Measurements from ENCODE around the gene MYO1G. TPM values are rescaled to one million over a fixed set of nuclear protein-coding genes. Genes with fewer than 3 reads are reported as not detected.

Gene MYO1G
- total RNA-seq, 1 donor from 2014 or later, result not detected

DNA sequence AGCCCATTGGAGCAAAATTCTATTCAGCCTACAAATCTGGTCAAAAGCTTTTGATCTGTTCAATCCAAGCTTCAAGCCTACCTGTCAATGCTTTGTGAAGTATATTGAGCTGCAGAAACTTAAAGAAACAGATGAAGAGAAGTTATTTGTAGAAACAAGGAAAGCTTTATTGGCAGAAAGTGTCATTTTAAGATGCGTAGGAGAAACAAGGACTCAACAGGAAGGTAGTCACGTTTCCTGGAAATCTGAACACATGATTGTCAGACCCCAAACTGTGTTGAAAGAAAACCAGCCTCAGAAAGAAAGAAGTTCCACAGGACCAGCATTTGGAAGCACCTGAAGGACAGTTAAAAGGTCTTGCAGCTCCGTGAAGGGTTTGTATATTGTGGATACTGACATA, 58.7 kb downstream of the MYO1G start:
- H3K27ac ChIP-seq, result no peak overlapping the region
- Mint-ChIP-seq H3K4me1 (no peaks in the 10 kb centered on the region), H3K27me3 (ENCODE audit: insufficient read depth, low read depth) (peaks cover 12% of the 10 kb centered on the region), H3K4me3 (no peak overlapping the region), H3K9me3 (peaks cover 6% of the 10 kb centered on the region), H3K27ac (no peak overlapping the region), H3K36me3 (no peaks in the 10 kb centered on the region)
- no peaks in the 10 kb centered on the region for H3K9me3 ChIP-seq (ENCODE audit: low read depth)
- TF ChIP-seq, protein P1, sequence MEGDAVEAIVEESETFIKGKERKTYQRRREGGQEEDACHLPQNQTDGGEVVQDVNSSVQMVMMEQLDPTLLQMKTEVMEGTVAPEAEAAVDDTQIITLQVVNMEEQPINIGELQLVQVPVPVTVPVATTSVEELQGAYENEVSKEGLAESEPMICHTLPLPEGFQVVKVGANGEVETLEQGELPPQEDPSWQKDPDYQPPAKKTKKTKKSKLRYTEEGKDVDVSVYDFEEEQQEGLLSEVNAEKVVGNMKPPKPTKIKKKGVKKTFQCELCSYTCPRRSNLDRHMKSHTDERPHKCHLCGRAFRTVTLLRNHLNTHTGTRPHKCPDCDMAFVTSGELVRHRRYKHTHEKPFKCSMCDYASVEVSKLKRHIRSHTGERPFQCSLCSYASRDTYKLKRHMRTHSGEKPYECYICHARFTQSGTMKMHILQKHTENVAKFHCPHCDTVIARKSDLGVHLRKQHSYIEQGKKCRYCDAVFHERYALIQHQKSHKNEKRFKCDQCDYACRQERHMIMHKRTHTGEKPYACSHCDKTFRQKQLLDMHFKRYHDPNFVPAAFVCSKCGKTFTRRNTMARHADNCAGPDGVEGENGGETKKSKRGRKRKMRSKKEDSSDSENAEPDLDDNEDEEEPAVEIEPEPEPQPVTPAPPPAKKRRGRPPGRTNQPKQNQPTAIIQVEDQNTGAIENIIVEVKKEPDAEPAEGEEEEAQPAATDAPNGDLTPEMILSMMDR (IDR thresholded peaks at IDR 0.05), result no peak
- no peak for TF ChIP-seq EZH2phosphoT487 (IDR thresholded peaks at IDR 0.05)
- TF ChIP-seq EZH2 (IDR thresholded peaks at IDR 0.05), result no peak
- no peaks in the 10 kb centered on the region for H4K20me1 ChIP-seq (ENCODE audit: low read depth)
- no peak overlapping the region for H3K4me2 ChIP-seq
- H3K36me3 ChIP-seq, result no peaks in the 10 kb centered on the region
- no peaks in the 10 kb centered on the region for H3F3A ChIP-seq (ENCODE audit: low read depth)
- no peak overlapping the region for H2AFZ ChIP-seq (replicated peaks)
- no peaks in the 10 kb centered on the region for H3K27me3 ChIP-seq
- no peaks in the 10 kb centered on the region for H3K79me2 ChIP-seq (ENCODE audit: low read depth)
- H3K9ac ChIP-seq, result no peak overlapping the region
- H3K4me3 ChIP-seq, result no peak overlapping the region
- DNase-seq (ENCODE audit: low spot score), result no peak
- H3K4me1 ChIP-seq, result no peaks in the 10 kb centered on the region

DNA sequence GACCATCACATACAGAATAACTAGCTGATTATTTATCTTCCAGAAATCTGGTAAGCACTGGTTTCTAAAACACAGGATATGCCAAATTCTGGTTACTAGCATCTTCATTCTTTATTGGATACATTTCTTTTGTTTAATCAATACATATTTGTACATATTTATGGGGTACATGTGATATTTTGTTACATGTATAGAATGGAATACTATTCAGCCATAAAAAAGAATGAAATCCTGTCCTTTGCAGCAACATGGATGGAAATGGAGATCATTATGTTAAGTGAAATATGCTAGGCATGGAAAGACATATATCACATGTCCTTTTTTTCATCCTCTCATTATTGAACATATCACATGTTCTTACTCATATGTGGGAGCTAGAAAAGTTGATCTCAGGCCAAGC, 60.8 kb downstream of the MYO1G start:
- Histone ChIP-seq H3K4me2 (no peak overlapping the region), H3K9ac (no peak overlapping the region), H2AFZ (replicated peaks) (no peak overlapping the region), H3K4me3 (no peak overlapping the region), H3K36me3 (no peaks in the 10 kb centered on the region), H3F3A (ENCODE audit: low read depth) (no peaks in the 10 kb centered on the region), H3K79me2 (ENCODE audit: low read depth) (no peaks in the 10 kb centered on the region), H3K4me1 (no peaks in the 10 kb centered on the region), H3K9me3 (ENCODE audit: low read depth) (no peaks in the 10 kb centered on the region), H3K27ac (no peak overlapping the region), H4K20me1 (ENCODE audit: low read depth) (no peaks in the 10 kb centered on the region), H3K27me3 (no peaks in the 10 kb centered on the region)
- no peak overlapping the region for H3K4me3 Mint-ChIP-seq
- peaks cover 5% of the 10 kb centered on the region for H3K27me3 Mint-ChIP-seq (ENCODE audit: insufficient read depth, low read depth)
- peaks cover 6% of the 10 kb centered on the region for H3K9me3 Mint-ChIP-seq
- no peaks in the 10 kb centered on the region for H3K36me3 Mint-ChIP-seq
- TF ChIP-seq EZH2 (IDR thresholded peaks at IDR 0.05), result no peak
- DNase-seq (ENCODE audit: low spot score), result no peak
- H3K27ac Mint-ChIP-seq, result no peak overlapping the region
- H3K4me1 Mint-ChIP-seq, result peaks cover 7% of the 10 kb centered on the region

DNA sequence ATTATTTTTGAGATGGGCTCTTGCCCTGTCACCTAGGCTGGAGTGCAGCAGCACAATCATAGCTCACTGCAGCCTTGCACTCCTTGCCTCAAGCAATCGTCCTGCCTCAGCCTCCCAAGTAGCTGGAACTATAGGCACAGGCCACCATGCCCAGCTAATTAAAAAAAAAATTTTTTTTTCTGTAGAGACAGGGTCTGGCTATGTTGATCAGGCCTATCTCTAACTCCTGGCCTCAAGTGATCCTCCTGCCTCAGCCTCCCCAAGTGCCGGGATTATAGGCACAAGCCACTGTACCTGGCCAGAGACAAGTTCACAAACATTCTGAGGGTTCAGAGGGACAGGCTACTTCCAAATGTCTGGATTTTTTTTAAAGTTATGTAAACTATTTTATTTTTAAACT, 61.4 kb downstream of the MYO1G start:
- H3K27ac Mint-ChIP-seq, result no peak overlapping the region
- no peak overlapping the region for H2AFZ ChIP-seq (replicated peaks)
- H3F3A ChIP-seq (ENCODE audit: low read depth), result no peaks in the 10 kb centered on the region
- no peaks in the 10 kb centered on the region for H3K36me3 Mint-ChIP-seq
- peaks cover 5% of the 10 kb centered on the region for H3K27me3 Mint-ChIP-seq (ENCODE audit: insufficient read depth, low read depth)
- H3K9me3 ChIP-seq (ENCODE audit: low read depth), result no peaks in the 10 kb centered on the region
- H3K4me3 Mint-ChIP-seq, result no peak overlapping the region
- no peak overlapping the region for H3K9ac ChIP-seq
- H3K27ac ChIP-seq, result no peak overlapping the region
- no peaks in the 10 kb centered on the region for H3K4me1 ChIP-seq
- H3K27me3 ChIP-seq, result no peaks in the 10 kb centered on the region
- H3K9me3 Mint-ChIP-seq, result peaks cover 6% of the 10 kb centered on the region
- no peak overlapping the region for H3K4me2 ChIP-seq
- H3K79me2 ChIP-seq (ENCODE audit: low read depth), result no peaks in the 10 kb centered on the region
- H4K20me1 ChIP-seq (ENCODE audit: low read depth), result no peaks in the 10 kb centered on the region
- peaks cover 7% of the 10 kb centered on the region for H3K4me1 Mint-ChIP-seq
- DNase-seq (ENCODE audit: low spot score), result no peak
- TF ChIP-seq, protein P1 (IDR thresholded peaks at IDR 0.05), result no peak
- TF ChIP-seq EZH2phosphoT487 (IDR thresholded peaks at IDR 0.05) (no peak), EZH2 (IDR thresholded peaks at IDR 0.05) (no peak)
- no peak overlapping the region for H3K4me3 ChIP-seq
- H3K36me3 ChIP-seq, result no peaks in the 10 kb centered on the region

DNA sequence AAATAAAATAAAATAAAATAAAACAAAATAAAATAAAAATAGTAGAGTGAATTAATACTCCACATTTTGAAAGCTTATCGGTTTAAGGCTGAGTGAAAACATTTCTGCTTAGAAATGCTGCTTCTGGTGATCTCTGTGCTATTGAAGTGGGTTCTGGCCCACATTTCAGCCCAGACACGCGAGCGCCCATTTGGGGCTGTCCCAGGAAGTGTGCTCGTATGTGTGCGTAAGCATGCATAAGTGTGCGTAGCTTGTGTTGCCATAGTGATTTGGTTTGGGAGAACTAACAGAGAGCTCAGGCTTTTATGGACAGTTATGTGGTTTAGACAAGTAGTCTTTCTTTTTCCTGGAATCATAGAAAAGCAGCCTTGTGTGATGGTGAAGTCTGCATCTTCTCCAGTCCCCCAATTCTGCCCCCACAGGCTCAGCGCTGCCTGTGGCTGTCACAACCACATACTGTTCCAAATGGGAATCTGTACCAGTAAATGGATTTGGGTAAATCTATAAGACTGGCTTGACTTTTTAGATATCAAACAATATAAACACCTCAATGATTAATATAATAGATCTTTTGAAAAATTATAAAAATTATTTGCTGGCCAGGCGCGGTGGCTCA, 63.7 kb downstream of the MYO1G start:
- Mint-ChIP-seq H3K4me1 (peaks cover 7% of the 10 kb centered on the region), H3K27me3 (ENCODE audit: insufficient read depth, low read depth) (peaks cover 3% of the 10 kb centered on the region), H3K4me3 (no peak overlapping the region), H3K36me3 (no peaks in the 10 kb centered on the region), H3K27ac (peak overlapping the region; percentile 65), H3K9me3 (no peaks in the 10 kb centered on the region)
- Histone ChIP-seq H2AFZ (replicated peaks) (no peak overlapping the region), H3K36me3 (no peaks in the 10 kb centered on the region), H3K27me3 (no peaks in the 10 kb centered on the region), H3K4me3 (no peak overlapping the region), H3F3A (ENCODE audit: low read depth) (no peaks in the 10 kb centered on the region), H3K4me1 (no peaks in the 10 kb centered on the region), H3K9ac (no peak overlapping the region), H3K27ac (no peak overlapping the region), H4K20me1 (ENCODE audit: low read depth) (no peaks in the 10 kb centered on the region), H3K9me3 (ENCODE audit: low read depth) (no peaks in the 10 kb centered on the region), H3K79me2 (ENCODE audit: low read depth) (no peaks in the 10 kb centered on the region), H3K4me2 (no peak overlapping the region)
- no peak for TF ChIP-seq EZH2phosphoT487 (IDR thresholded peaks at IDR 0.05)
- no peak for TF ChIP-seq EZH2 (IDR thresholded peaks at IDR 0.05)
- TF ChIP-seq, protein P1 (IDR thresholded peaks at IDR 0.05), result no peak
- no peak for DNase-seq (ENCODE audit: low spot score)

Measured in neural progenitor cell (in vitro differentiated cells).